PC-9 (cell line): ENCODE data around the gene PRCP. TPM values are rescaled to one million over a fixed set of nuclear protein-coding genes. Genes with fewer than 3 reads are reported as not detected.

Experiments used
- BruUV-seq: library from RNA; stranded (reverse); fragments of 400-500 nt; replicated peaks from 2 replicates; lab custom pipeline; 2021; lab: Mats Ljungman, UMichigan
- CTCF ChIA-PET: fragments of 300-600 bp; sonication (Branson Sonifier 250); formaldehyde crosslinking; loops from one replicate; lab custom pipeline; 2022; ENCODE audit warnings: antibody characterized with exemption; lab: Charles Lee
- POLR2A ChIA-PET: fragments of 300-600 bp; sonication (Branson Sonifier 250); formaldehyde crosslinking; loops from one replicate; lab custom pipeline; 2022; ENCODE audit warnings: antibody characterized with exemption; ENCODE audit not compliant: unreplicated experiment; lab: Charles Lee
- DNase-seq, 2 experiments: peaks; one replicate each; pipeline versions ENCODE4 v3.0.0 to v3.0.0-alpha.2; 2015 to 2022; ENCODE audit warnings: mixed read lengths in 1 of 2
- H2AFZ ChIP-seq: fragments of 200-600 bp; sonication (generic); 2 replicates; pipeline ENCODE4 v1.8.1; 2017; ENCODE audit warnings: antibody characterized with exemption
- H3F3A ChIP-seq: fragments of 200-600 bp; sonication (generic); 2 replicates; pipeline ENCODE4 v1.8.1; 2017; ENCODE audit warnings: antibody characterized with exemption, mild to moderate bottlenecking, low read depth; ENCODE audit not compliant: insufficient read depth
- H3K27ac ChIP-seq: fragments of 200-600 bp; sonication (generic); 2 replicates; pipeline ENCODE4 v1.6.1; 2016; ENCODE audit warnings: mixed run types
- H3K27me3 ChIP-seq: fragments of 200-600 bp; sonication (generic); 2 replicates; pipeline ENCODE4 v1.6.1; 2016; ENCODE audit warnings: low read depth, mixed run types; ENCODE audit not compliant: insufficient read depth
- H3K36me3 ChIP-seq: fragments of 200-600 bp; sonication (generic); 2 replicates; pipeline ENCODE4 v1.6.1; 2016; ENCODE audit warnings: low read depth, mixed run types
- H3K4me1 ChIP-seq: fragments of 200-600 bp; sonication (generic); replicated peaks from 2 replicates; pipeline ENCODE4 v1.6.1; 2016; ENCODE audit warnings: mixed run types; ENCODE audit not compliant: insufficient read depth
- H3K4me2 ChIP-seq: fragments of 200-600 bp; sonication (generic); 2 replicates; pipeline ENCODE4 v1.6.1; 2017; ENCODE audit warnings: mixed run types
- H3K4me3 ChIP-seq: fragments of 200-600 bp; sonication (generic); 2 replicates; pipeline ENCODE4 v1.6.1; 2016; ENCODE audit warnings: mixed run types
- H3K79me2 ChIP-seq: fragments of 200-600 bp; sonication (generic); 2 replicates; pipeline ENCODE4 v1.6.1; 2017; ENCODE audit warnings: low read depth, mixed run types
- H3K9me2 ChIP-seq: fragments of 200-600 bp; sonication (generic); 2 replicates; pipeline ENCODE4 v1.8.1; 2017; ENCODE audit warnings: mild to moderate bottlenecking; ENCODE audit not compliant: insufficient read depth
- H3K9me3 ChIP-seq: fragments of 200-600 bp; sonication (generic); 2 replicates; pipeline ENCODE4 v1.8.1; 2016; ENCODE audit warnings: low read depth; ENCODE audit not compliant: insufficient read depth
- H4K20me1 ChIP-seq: fragments of 200-600 bp; sonication (generic); 2 replicates; pipeline ENCODE4 v1.8.1; 2017; ENCODE audit not compliant: insufficient read depth
- CTCF ChIP-seq: fragments of 200-600 bp; sonication (generic); conservative IDR thresholded peaks from 2 replicates; pipeline ENCODE4 v1.6.1; 2017; ENCODE audit warnings: mixed run types, antibody characterized with exemption, mild to moderate bottlenecking, moderate library complexity
- EZH2 ChIP-seq: fragments of 200-600 bp; sonication (generic); IDR thresholded peaks from 2 replicates; pipeline ENCODE4 v1.8.0; 2017; ENCODE audit warnings: antibody characterized with exemption, low read depth
- intact Hi-C: fragments of 100-400 bp; cut with micrococcal nuclease; formaldehyde crosslinking; loops from one replicate; pipeline ENCODE4 v1.10.0; 2022; ENCODE audit not compliant: unreplicated experiment
- total RNA-seq: library from RNA; stranded (reverse); gene quantifications from 2 replicates; pipeline ENCODE4 v1.2.3, GENCODE V29; 2021

The PRCP gene
- total RNA-seq, 1 experiment from 2014 or later, result 42.7 TPM

DNA sequence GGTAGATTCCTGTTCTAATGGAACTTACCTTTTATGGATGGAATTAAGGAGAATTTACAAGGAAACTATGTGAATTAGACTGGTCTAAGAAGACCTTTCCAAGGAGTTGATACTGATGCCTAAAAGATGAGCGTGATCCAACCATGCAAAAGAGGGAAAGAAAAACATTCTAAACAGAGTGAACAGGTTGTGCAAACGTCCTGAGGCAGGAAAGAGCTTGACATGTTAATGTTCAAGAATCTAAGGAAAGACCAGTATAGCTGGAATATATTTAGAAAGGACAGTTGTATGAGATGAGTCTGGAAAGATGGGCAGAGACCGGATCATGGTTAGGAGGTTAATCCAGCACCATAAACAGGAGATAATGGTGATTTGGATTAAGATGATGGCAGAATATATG, 2.6 kb upstream of the PRCP start:
- H3K9me2 ChIP-seq, result no peaks in the 10 kb centered on the region
- peaks cover 9% of the 10 kb centered on the region; the same call in 1 of the 2 replicates for H3F3A ChIP-seq
- ChIA-PET CTCF (no interaction called here), POLR2A (no interaction called here)
- no peaks in the 10 kb centered on the region for H3K27me3 ChIP-seq
- no peak overlapping the region for H3K27ac ChIP-seq
- H4K20me1 ChIP-seq, result no peaks in the 10 kb centered on the region
- no peaks in the 10 kb centered on the region for H3K36me3 ChIP-seq
- H3K4me1 ChIP-seq, result peaks cover 17% of the 10 kb centered on the region
- intact Hi-C loops, result no loop called here
- no TSS peak for BruUV-seq
- no peaks in the 10 kb centered on the region for H3K9me3 ChIP-seq
- H3K4me2 ChIP-seq, result peak overlapping the region; percentile 87
- H3K4me3 ChIP-seq, result peak overlapping the region; percentile 88
- DNase-seq, result no peak
- TF ChIP-seq EZH2 (no peak), CTCF (no peak)
- peaks cover 45% of the 10 kb centered on the region for H3K79me2 ChIP-seq
- H2AFZ ChIP-seq, result no peak overlapping the region

- Histone ChIP-seq H3K79me2 (peaks cover 45% of the 10 kb centered on the region), H3K4me2 (peak overlapping the region; percentile 87), H3K36me3 (no peaks in the 10 kb centered on the region), H3K9me2 (no peaks in the 10 kb centered on the region), H4K20me1 (no peaks in the 10 kb centered on the region), H2AFZ (peak overlapping the region; percentile 89), H3K4me1 (peaks cover 17% of the 10 kb centered on the region), H3K27me3 (no peaks in the 10 kb centered on the region), H3F3A (peaks cover 9% of the 10 kb centered on the region; the same call in 1 of the 2 replicates), H3K27ac (no peak overlapping the region), H3K9me3 (no peaks in the 10 kb centered on the region), H3K4me3 (peak overlapping the region; percentile 88)
- no TSS peak for BruUV-seq
- CTCF ChIA-PET, result interaction anchor here (0.7 to 1.2 kb wide), 3 partner anchors 347 to 384 kb away, joined by 3 to 6 read pairs (median 5); partner anchors contain the start of gene CCDC90B
- intact Hi-C loops, result loop anchor here (1.0 to 2.0 kb wide), 6 partner anchors 35 to 823 kb away; partner anchors contain the start of genes ANKRD42 and PCF11
- no peak for TF ChIP-seq EZH2
- TF ChIP-seq CTCF, result no peak
- POLR2A ChIA-PET, result interaction anchor here (0.7 to 1.2 kb wide), 4 partner anchors 35 to 384 kb away, joined by 4 to 22 read pairs (median 6); partner anchors contain the start of genes CCDC90B and PCF11
- DNase-seq, result peak in 1 of 2 experiments; percentile 33
Observed at GRCh38 chr11:82901922-82902485, 1.8 kb upstream of the PRCP start.

- intact Hi-C loops, result loop anchor here (1.0 to 2.0 kb wide), 6 partner anchors 35 to 823 kb away; partner anchors contain the start of genes ANKRD42 and PCF11
- Histone ChIP-seq H3K9me3 (no peaks in the 10 kb centered on the region), H3K9me2 (no peaks in the 10 kb centered on the region), H3K4me3 (peak within 1 kb of the TSS; percentile 88), H3F3A (peaks cover 9% of the 10 kb centered on the region; the same call in 1 of the 2 replicates), H3K4me1 (peaks cover 17% of the 10 kb centered on the region), H2AFZ (peak within 1 kb of the TSS; percentile 98), H3K27me3 (no peaks in the 10 kb centered on the region), H3K36me3 (no peaks in the 10 kb centered on the region), H3K4me2 (peak within 1 kb of the TSS; percentile 87), H3K79me2 (peaks cover 38% of the 10 kb centered on the region), H4K20me1 (no peaks in the 10 kb centered on the region), H3K27ac (peak within 1 kb of the TSS; percentile 31; the same call in 1 of the 2 replicates)
- POLR2A ChIA-PET, result interaction anchor here (0.5 to 1.2 kb wide), 7 partner anchors 34 to 693 kb away, joined by 3 to 22 read pairs (median 5); partner anchors contain the start of genes CCDC90B and PCF11
- CTCF ChIA-PET, result interaction anchor here (0.7 to 1.4 kb wide), 4 partner anchors 34 to 385 kb away, joined by 3 to 8 read pairs (median 6); partner anchors contain the start of gene CCDC90B
- TF ChIP-seq EZH2 (no peak), CTCF (no peak)
- BruUV-seq, result no TSS peak
- peak; percentile 90 to 99 for DNase-seq
Observed at GRCh38 chr11:82901165-82901921, 1.1 kb upstream of the PRCP start, which contains the start of gene DDIAS. TSS of gene DDIAS (plus strand) at chr11:82901736. CDS start at chr11:82914739, 13,003 bp downstream.
